GM21367 (cell line): ENCODE data around the gene XAGE3.
"Not testable (repeated sequence)": the region's sequence is repeated elsewhere in the genome, so short reads cannot be mapped to it uniquely, and the experiment has no call there.

Experiments used
- ATAC-seq: cut with Tn5 transposase; IDR thresholded peaks from one replicate; pipeline ENCODE4 v1.9.1; 2021; ENCODE audit not compliant: unreplicated experiment

Gene XAGE3

GRCh38 chrX:52843619-52844018 is 24.3 kb downstream of the XAGE3 start:
- ATAC-seq = not testable (repeated sequence)

GRCh38 chrX:52839137-52839536 is 28.7 kb downstream of the XAGE3 start:
- ATAC-seq = no peak

GRCh38 chrX:52830551-52830950 is 37.3 kb downstream of the XAGE3 start:
- ATAC-seq = no peak

GRCh38 chrX:52824608-52825007 is 43.3 kb downstream of the XAGE3 start:
- ATAC-seq = no peak

GRCh38 chrX:52821079-52821760 is 46.7 kb downstream of the XAGE3 start:
- ATAC-seq = no peak

- no peak for ATAC-seq
These were observed 48.1 kb downstream of the XAGE3 start for GRCh38 chrX:52819788-52820187.
